ENCODE data around the gene PYROXD2. TPM values are rescaled to one million over a fixed set of nuclear protein-coding genes. Genes with fewer than 3 reads are reported as not detected.

Gene PYROXD2
- total and polyA plus RNA-seq, 12 donors: 4.6 to 70.6 (median 28.3) TPM

- no peak for TF ChIP-seq POLR2A (IDR thresholded peaks at IDR 0.05)
- TF ChIP-seq CTCF (IDR thresholded peaks at IDR 0.05): no peak
- Histone ChIP-seq H3K4me1 (replicated peaks in 1 of 2) (peaks cover 3 to 17% of the 10 kb centered on the region in 2 donors), H3K27me3 (no peaks in the 10 kb centered on the region), H3K36me3 (replicated peaks in 1 of 2) (no peaks in the 10 kb centered on the region), H3K4me3 (no peak overlapping the region), H3K9me3 (replicated peaks in 1 of 3) (no peaks in the 10 kb centered on the region), H3K27ac (peak overlapping the region in 1 of 5 donors; percentile 34)
- no peak for DNase-seq
- 50 to 55% (median 52%) methylated on average over 8 of the region's 8 CpGs for WGBS, 4 donors
- intact Hi-C loops (cut with DNase I): no loop called here
These were observed 74.6 kb downstream of the PYROXD2 start for GRCh38 chr10:98340261-98340939.

- no peak overlapping the region for H3K4me3 ChIP-seq
- H3K36me3 ChIP-seq (replicated peaks in 1 of 2): no peaks in the 10 kb centered on the region
- intact Hi-C loops (cut with DNase I): no loop called here
These were observed 75.2 kb downstream of the PYROXD2 start for GRCh38 chr10:98339799-98340198.

GRCh38 chr10:98338896-98339295 is 76.1 kb downstream of the PYROXD2 start:
- Histone ChIP-seq H3K27me3 (no peaks in the 10 kb centered on the region), H3K36me3 (replicated peaks in 1 of 2) (no peaks in the 10 kb centered on the region), H3K9me3 (replicated peaks in 1 of 3) (no peaks in the 10 kb centered on the region), H3K4me1 (replicated peaks in 1 of 2) (peaks cover 6 to 19% of the 10 kb centered on the region in 2 donors), H3K27ac (no peak overlapping the region), H3K4me3 (no peak overlapping the region)
- intact Hi-C loops (cut with DNase I): no loop called here
- no peak for DNase-seq
- TF ChIP-seq POLR2A (IDR thresholded peaks at IDR 0.05) (no peak), CTCF (IDR thresholded peaks at IDR 0.05) (no peak)
- 66 to 92% (median 86%) methylated on average over 4 to 5 of the region's 5 CpGs for WGBS, 4 donors

More at GRCh38 chr10:98339799-98340198, 75.2 kb downstream of the PYROXD2 start:
- TF ChIP-seq CTCF (IDR thresholded peaks at IDR 0.05) (no peak), POLR2A (IDR thresholded peaks at IDR 0.05) (no peak)
- no peak for DNase-seq
- H3K4me1 ChIP-seq (replicated peaks in 1 of 2): peaks cover 3 to 17% of the 10 kb centered on the region in 2 donors
- no peaks in the 10 kb centered on the region for H3K27me3 ChIP-seq
- WGBS, 4 donors: 82 to 88% (median 86%) methylated on average over 5 of the region's 5 CpGs
- no peaks in the 10 kb centered on the region for H3K9me3 ChIP-seq (replicated peaks in 1 of 3)
- H3K27ac ChIP-seq: no peak overlapping the region

GRCh38 chr10:98338318-98338717 is 76.7 kb downstream of the PYROXD2 start:
- 79 to 85% (median 81%) methylated on average over 6 of the region's 6 CpGs for WGBS, 4 donors
- H3K9me3 ChIP-seq (replicated peaks in 1 of 3): no peaks in the 10 kb centered on the region
- DNase-seq: no peak
- intact Hi-C loops (cut with DNase I): no loop called here
- H3K36me3 ChIP-seq (replicated peaks in 1 of 2): no peaks in the 10 kb centered on the region
- TF ChIP-seq CTCF (IDR thresholded peaks at IDR 0.05) (no peak), POLR2A (IDR thresholded peaks at IDR 0.05) (no peak)
- H3K4me3 ChIP-seq: no peak overlapping the region
- peaks cover 11 to 25% of the 10 kb centered on the region in 2 donors for H3K4me1 ChIP-seq (replicated peaks in 1 of 2)
- H3K27me3 ChIP-seq: no peaks in the 10 kb centered on the region
- H3K27ac ChIP-seq: no peak overlapping the region
